GM19467 (cell line): Measurements from ENCODE around the gene RGP1.
A peak's percentile ranks its signal among the peaks of the same experiment; 100 is the strongest.

ENCODE experiments used
- ATAC-seq: cut with Tn5 transposase; IDR thresholded peaks from one replicate; pipeline ENCODE4 v1.9.1; 2021; ENCODE audit warnings: mild to moderate bottlenecking, moderate library complexity; ENCODE audit not compliant: unreplicated experiment

The RGP1 gene

GRCh38 chr9:35740243-35740642 lies 8.8 kb upstream of the RGP1 start:
- ATAC-seq: no peak

DNA sequence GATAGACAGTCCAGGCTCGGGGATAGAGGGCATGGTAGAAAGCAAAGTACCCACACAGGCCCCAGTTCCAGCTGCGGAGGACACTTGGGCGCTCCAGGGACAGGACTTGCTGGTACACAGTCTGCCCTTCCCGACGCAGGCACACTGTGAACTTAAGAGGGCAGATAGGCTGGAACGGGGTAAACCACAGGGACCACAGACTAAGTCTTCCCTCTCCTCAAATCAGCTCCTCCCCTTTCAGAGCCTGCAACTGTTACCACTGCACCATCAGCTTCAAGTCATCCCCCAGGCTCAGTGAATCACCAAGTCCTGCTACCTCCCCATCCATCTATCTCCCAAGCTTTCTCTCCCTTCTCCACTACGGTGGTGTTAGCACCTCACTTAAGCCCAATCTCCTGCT lies 7.3 kb upstream of the RGP1 start:
- no peak for ATAC-seq

DNA sequence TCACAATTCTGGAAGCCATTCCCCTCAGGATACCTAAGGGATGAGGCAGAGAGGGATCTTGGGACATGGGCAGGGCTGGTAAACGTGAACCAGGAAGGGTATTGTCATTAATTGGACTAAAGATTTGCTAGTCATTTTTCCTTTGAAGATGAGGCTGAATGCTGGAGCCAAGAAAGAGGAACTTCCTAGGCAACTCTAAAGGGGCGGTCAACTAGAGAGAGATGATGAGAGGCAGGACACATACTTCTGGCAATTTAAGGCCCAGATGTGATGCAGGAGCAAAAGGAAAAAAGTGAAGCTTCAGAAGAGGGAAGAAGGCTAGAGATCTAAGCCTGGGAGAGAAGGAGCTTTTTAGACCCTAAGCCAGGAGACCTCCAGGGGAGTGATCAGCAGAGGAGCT lies 5.6 kb upstream of the RGP1 start:
- ATAC-seq: no peak

DNA sequence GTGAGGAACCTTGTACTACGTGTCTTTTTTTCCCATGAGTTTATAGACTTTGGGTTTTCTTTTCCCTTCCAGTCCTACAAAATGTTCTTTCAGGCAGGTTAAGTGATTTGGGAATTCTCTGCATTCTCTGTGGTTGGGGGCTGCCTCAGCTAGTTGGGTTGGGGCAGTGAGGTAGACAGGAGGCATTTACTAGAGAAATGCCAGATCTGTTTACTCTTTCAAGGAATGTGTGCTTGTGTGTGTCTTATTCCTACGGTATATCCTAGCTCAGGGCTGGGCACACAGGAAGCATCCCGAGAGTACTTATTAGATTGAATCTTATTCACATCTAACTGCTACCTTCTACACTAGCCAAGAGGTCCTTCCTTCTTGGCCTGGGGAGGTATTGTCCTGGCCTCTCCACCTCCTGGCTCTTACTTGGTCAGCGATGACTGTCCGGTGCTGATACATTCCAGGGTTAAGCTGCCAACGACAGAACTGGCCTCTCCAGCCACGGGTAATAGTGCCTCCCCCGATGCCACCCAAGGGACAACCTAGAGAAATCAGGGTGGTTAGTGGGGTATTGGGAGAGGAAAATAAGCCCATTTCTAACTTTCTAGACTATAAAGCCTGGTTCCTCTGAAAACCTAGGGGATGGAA lies 5.1 kb upstream of the RGP1 start:
- ATAC-seq: no peak

- no peak for ATAC-seq
Observed at GRCh38 chr9:35745569-35745968, 3.5 kb upstream of the RGP1 start.

DNA sequence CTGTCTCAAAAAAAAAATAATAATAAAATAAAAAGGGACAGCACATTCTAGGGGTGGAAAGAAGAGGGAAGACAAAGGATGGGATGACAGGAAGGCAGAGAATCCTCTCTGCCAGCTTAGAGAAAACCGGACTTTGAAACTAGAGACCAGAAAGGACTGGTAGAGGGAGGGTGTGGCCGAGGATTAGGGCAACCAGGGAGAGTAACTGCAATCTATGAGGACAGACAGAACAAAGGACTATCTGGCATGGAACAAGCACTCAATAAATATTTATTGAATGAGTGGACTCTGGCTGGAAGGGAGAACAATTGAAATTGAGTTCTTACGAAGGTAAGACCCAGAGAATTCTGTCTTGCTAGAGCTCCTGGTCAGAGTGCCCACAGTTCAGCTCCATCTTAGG lies 2.5 kb upstream of the RGP1 start:
- ATAC-seq: no peak

DNA sequence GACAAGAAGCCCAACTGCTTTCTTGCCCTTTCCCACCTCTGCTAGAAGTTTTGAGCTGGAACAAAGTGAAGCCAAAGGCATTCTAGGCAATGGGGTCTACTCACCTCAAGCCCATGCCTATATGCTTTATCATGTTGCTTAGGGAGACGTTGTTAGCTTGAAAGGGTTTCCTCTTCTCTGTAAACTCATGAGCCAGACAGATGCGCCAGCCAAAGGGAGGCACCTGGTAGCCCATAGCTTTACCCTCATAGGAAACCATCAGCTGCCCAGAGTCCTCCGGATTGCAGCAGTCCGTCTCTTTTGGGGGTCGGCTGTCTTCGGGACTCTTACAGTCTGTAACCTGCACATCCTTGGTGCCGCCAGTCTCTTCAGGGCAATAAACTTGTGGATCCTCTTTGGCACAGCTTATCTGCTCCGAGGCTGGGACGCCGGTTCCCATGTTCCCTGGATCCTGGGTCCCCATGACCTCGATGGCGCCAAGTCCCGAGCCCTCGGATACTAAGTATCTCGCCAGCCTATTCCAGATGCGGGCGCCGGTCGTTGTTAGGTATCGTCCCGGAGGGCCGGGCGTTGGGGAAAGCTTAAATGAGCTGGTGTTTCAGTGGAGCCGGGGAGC lies 737 bp upstream of the RGP1 start:
- no peak for ATAC-seq

GRCh38 chr9:35749515-35750255 lies 598 bp downstream of the RGP1 start:
- peak; percentile 14 for ATAC-seq

DNA sequence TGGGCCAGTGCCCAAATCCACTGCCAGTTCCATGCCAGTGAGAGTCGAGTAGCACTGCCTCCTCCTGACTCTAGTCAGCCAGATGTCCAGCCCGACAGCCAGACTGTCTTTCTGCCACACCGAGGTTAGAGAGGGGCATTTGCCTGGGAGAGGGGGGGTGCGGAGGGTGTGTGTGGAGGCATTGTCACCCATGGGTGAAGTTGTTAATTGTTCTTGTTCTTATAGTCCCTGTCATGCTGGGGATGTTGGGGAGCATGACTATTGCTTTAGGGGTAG lies 1.1 kb downstream of the RGP1 start:
- ATAC-seq: no peak

- no peak for ATAC-seq
Observed at GRCh38 chr9:35753466-35753865, 4.4 kb downstream of the RGP1 start.

DNA sequence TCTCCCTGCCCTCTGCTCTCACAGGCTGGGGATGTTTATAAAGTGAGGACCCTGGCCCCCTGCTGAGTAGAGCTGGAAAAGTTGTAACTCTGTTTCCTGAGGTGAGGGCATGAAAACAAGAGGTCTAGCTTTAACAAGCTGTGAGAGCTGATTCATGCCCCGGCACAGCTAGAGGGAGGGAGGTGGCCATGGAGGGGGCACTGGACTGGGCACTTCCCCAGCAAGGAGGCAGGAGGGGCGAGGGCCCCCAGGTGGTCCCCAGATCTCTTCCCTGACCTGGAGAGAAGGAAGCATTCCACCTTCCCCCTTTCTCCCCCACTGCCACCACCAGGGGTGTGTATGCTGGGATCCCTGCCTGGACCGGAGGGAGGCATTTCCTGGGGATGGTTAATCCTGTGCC lies 5.2 kb downstream of the RGP1 start, which contains the start of gene MSMP:
MSMP (minus strand) TSS at position 13 of the 400 bp plus-strand sequence. CDS start 147 bp downstream, outside the sequence.
- ATAC-seq: no peak

DNA sequence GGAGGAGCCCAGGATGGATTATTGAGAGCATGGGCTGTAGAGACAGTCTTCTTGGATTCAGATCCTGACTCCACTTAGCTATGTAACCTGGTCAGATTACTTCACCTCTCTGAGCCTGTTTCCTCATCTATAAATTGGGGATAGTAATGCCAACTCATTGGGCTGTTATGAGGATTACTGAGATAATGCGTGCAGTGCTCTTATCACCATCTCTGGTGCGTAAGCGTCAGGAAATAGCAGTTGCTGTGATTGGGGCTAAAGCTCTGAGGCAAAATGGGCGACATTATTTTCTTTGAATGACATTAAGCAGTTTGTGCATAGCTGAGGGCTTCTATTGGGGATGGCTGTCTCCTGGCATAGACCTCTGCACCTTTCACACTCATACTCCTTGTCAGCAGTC lies 6.0 kb downstream of the RGP1 start:
- ATAC-seq: no peak

DNA sequence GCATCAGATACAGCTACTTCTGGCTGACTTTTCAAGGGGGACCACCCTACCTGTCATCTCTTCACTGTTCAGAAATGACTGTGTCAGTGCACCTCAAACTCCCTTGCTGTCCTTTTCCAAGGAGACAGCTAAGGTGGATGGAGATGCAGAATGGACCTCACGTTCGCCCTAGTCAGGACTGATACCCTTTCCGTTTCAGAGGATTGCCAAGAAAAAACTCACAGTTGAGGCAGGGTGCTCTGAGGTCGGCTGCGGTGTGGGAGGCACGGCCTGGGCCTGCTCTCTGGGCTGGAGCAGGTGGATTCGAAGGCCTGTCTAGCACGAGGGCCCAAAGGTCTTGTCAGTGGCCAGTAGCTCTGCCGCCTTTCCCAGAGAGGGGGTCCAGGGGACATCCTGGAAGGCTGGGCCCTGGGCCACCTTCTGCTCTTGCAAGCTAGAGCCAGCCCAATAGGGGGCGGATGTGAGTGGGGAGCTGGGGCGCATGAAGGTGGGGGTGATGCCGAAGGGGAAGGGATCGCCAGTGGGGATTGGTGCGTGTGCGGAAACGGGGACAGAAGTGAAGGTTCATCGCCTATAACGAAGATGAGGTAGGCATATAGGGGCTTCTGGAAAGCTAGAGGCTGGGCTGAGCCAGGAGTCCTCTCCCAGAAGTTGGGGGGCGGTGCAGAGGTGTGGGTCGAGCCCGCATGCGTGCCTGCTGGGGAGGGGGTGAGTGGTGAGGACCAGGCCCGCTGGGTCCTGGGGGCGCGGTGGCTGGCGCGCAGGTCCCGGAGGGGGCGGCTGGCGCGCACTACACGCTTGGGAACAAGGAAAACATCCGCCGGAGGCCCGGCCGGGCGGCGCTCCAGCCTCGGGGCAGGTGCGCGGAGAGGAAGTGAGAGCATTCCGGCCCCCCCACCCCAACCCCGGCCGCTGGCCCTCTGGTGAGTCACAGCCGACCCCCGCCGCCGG lies 7.5 kb downstream of the RGP1 start:
- ATAC-seq: peak; percentile 45

- ATAC-seq: peak; percentile 29
Observed at GRCh38 chr9:35757226-35757891, 8.3 kb downstream of the RGP1 start.

DNA sequence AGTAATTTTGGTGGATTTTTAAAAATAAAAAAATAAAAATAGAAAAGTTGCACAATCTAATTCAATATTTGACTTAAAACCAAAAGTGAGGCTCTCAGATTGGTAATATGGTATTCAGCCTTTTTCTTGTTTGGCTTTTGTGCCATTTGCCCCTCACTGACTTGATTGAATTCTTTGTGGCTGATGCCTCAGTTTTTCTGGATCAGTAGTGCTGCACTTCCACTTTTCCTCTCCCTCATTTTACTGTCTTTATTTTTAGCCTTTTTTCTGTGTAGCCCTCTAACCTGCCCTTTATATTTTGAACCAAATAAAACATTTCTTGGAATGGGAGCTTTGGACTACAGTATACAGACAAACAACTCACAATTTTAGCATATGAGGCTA lies 8.8 kb downstream of the RGP1 start:
- ATAC-seq: no peak

DNA sequence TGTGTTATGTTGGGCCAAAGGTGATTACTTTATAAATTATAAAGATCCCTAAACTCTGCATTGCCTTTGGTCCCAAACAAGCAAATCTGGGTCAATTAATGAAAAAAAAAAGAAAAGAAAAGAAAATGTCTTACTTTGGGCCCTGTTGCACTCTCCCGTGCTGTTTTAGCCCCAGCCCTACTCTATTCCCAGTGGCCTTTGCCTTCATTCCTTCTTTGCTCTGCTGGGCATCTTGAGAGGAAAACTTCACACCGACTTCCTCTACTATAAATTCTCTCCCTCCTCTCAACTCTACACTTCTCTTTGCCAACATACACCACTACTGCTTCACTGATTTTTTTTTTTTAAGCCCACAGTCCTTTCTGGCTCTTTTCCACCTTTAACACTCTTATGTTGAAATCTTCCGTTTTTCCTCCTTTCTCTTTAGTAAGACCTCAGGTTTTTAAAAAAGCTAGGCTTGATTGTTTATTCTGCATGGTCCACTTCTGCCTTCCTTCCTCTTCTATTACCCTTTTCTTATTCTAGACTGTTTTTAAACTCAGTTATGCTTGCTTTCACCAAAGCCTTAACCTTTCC lies 9.5 kb downstream of the RGP1 start:
- ATAC-seq: no peak

GRCh38 chr9:35759795-35760194 lies 10.7 kb downstream of the RGP1 start:
- ATAC-seq: no peak

DNA sequence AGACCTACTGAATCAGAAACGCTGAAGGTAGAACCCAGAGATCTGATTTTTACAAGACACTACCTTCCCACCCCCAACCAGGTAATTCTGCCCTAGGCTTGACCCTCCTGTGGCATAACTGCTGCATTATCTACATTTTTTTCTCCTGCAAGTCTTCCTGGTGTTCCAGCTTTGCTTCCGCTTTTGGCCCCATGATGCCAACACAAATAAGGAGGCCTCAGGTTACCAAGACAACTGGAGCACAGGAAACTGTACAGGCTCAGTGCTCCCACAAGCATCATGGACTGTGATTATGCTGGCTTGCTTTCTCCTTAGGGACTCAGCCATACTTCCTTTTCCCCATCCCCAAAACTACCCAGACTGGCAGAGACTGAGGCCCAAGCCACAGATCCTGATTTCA lies 11.6 kb downstream of the RGP1 start:
- ATAC-seq: no peak

GRCh38 chr9:35763181-35763580 lies 14.1 kb downstream of the RGP1 start:
- no peak for ATAC-seq

DNA sequence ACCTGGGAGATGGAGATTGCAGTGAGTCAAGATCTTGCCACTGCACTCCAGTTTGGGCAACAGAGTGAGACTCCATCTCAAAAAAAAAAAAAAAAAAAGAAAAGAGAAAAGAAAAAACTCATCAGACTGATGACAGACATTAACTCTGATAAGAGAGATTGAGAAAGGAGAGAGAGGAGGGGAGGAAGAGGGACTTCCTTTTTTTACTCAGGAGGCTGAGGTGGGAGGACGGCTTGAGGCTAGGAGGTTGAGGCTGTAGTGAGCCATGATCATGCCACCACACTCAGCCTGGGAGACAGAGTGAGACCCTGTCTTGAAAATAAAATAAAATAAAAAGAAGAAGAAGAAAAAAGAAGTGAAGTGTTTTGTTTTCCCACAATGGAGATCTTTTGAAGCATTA lies 14.7 kb downstream of the RGP1 start:
- no peak for ATAC-seq

GRCh38 chr9:35766997-35767396 lies 17.9 kb downstream of the RGP1 start:
- no peak for ATAC-seq
